ENCODE data around the gene PMAIP1. TPM values are rescaled to one million over a fixed set of nuclear protein-coding genes. Genes with fewer than 3 reads are reported as not detected.
"Not testable (repeated sequence)": the region's sequence is repeated elsewhere in the genome, so short reads cannot be mapped to it uniquely, and the experiment has no call there.

The PMAIP1 gene
- total and polyA plus RNA-seq, 2 of the 8 experiments (the other 6 are each of a cell fraction or from before 2014, with no cell fraction given) = 51.7 to 84.1 TPM

- H3K79me1 ChIP-seq (ENCODE audit: low read depth, low read length); FAIRE-seq; H4K8ac ChIP-seq (ENCODE audit: extremely low read depth, insufficient read depth, low read length); H3K23ac ChIP-seq (ENCODE audit: insufficient read length); H3K23me2 ChIP-seq (ENCODE audit: low read depth, low read length); H3K4me3 ChIP-seq (ENCODE audit: extremely low read depth in 1 of 4, insufficient read depth in 2 of 4, low read depth in 3 of 4, low read length in 4 of 4); H4K20me1 ChIP-seq (replicated peaks in 1 of 2; ENCODE audit: control insufficient read depth in 1 of 2, insufficient read depth in 2 of 2, low read length in 2 of 2); H2BK12ac ChIP-seq (ENCODE audit: low read depth, low read length); H3K79me2 ChIP-seq (ENCODE audit: control insufficient read depth in 1 of 2, insufficient read depth in 2 of 2, low read length in 2 of 2); H2BK20ac ChIP-seq (ENCODE audit: low read length); H3K27ac ChIP-seq (ENCODE audit: low read depth, low read length); H3K9me3 ChIP-seq (ENCODE audit: insufficient read depth in 2 of 2, low read depth in 1 of 2, low read length in 1 of 2); H3K27me3 ChIP-seq (replicated peaks in 1 of 4; ENCODE audit: control insufficient read depth in 3 of 4, extremely low read depth in 1 of 4, insufficient read depth in 3 of 4, low read length in 3 of 4); H3K14ac ChIP-seq (ENCODE audit: insufficient read length); H3K4me1 ChIP-seq (replicated peaks in 1 of 4; ENCODE audit: control insufficient read depth in 3 of 4, insufficient read depth in 4 of 4, low read length in 3 of 4); H3K9ac ChIP-seq (replicated peaks in 1 of 4; ENCODE audit: extremely low read depth in 1 of 4, low read depth in 3 of 4, low read length in 3 of 4); DNase-seq (ENCODE audit: low read depth in 1 of 2, low spot score in 2 of 2); H2AFZ ChIP-seq (ENCODE audit: low read length); H3K36me3 ChIP-seq (ENCODE audit: control insufficient read depth in 2 of 4, insufficient read depth in 4 of 4, low read length in 3 of 4); H3K4ac ChIP-seq (replicated peaks; ENCODE audit: insufficient read length, low read depth, low read length); H2BK5ac ChIP-seq (ENCODE audit: low read depth, low read length); H4K91ac ChIP-seq (replicated peaks; ENCODE audit: insufficient read length, low read length); H2AK5ac ChIP-seq (ENCODE audit: low read depth, low read length); H2BK15ac ChIP-seq (ENCODE audit: low read length); H4K5ac ChIP-seq (ENCODE audit: insufficient read length, low read depth, low read length); H3K56ac ChIP-seq (replicated peaks; ENCODE audit: insufficient read length, low read depth, low read length); H3K4me2 ChIP-seq (ENCODE audit: insufficient read depth in 1 of 2, low read depth in 2 of 2, low read length in 2 of 2): not testable (repeated sequence)
- Histone ChIP-seq H2BK120ac (replicated peaks; ENCODE audit: low read depth, low read length) (peak overlapping the region; percentile 61), H3K18ac (ENCODE audit: extremely low read depth, low read length) (0 out of 2 replicates have a peak overlapping the region, but pooled peaks have one; percentile 48)
- ChIA-PET CTCF (ENCODE audit: partially characterized antibody) (interaction anchor here (0.6 to 1.8 kb wide), 3 partner anchors 10 to 37 kb away, joined by 3 to 7 read pairs (median 3); no protein-coding TSS in a partner anchor), POLR2A (ENCODE audit: partially characterized antibody) (interaction anchor here (1.0 to 1.9 kb wide), 3 partner anchors 11 to 51 kb away, joined by 4 to 13 read pairs (median 5); partner anchors contain the start of gene PMAIP1)
- whole genome bisulfite sequencing, 2 experiments (ENCODE audit: extremely low coverage in 1 of 2, insufficient coverage in 1 of 2, insufficient read length in 1 of 2, insufficient replicate concordance in 2 of 2, low coverage in 1 of 2, low lambda C conversion rate in 2 of 2, missing lambda C conversion rate in 1 of 2) = 90% methylated on average over 3 of the region's 4 CpGs; no CpG with 5 or more reads in 1 of the 2 experiments
These were observed 45.8 kb upstream of the PMAIP1 start for GRCh38 chr18:59853988-59854387.
